CD4-positive, alpha-beta T cell treated with Interleukin-2 at 100 ng/mL for 4 hours (primary cell): ENCODE results near the gene DMTF1.
A peak's percentile ranks its signal among the peaks of the same experiment; 100 is the strongest.

Source experiments
- DNase-seq: peaks from one replicate; pipeline ENCODE4 v3.0.0-alpha.2; 2020; ENCODE audit warnings: low spot score

Gene DMTF1

DNA sequence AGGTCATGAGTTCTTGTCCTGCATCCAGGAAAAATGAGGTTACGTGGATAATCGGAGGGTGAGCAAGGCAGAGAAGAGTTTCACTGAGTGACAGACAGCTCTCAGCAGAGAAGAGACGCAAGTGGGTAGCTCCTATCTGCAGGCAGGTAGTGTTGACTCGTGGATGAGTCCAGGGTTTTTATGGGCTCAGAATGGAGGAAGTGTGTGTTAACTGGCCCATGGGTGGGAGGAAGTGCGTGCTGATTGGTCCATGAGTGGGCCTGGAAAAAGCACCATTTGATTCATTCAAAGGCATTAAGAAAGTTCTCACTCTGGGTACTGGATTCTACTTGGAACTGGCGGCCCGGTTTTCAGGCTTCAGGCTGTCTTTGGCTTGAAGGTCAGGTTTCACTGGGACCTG, 4.8 kb upstream of the DMTF1 start:
- no peak for DNase-seq

GRCh38 chr7:87148332-87148955, 3.8 kb upstream of the DMTF1 start:
- peak; percentile 26 for DNase-seq

DNA sequence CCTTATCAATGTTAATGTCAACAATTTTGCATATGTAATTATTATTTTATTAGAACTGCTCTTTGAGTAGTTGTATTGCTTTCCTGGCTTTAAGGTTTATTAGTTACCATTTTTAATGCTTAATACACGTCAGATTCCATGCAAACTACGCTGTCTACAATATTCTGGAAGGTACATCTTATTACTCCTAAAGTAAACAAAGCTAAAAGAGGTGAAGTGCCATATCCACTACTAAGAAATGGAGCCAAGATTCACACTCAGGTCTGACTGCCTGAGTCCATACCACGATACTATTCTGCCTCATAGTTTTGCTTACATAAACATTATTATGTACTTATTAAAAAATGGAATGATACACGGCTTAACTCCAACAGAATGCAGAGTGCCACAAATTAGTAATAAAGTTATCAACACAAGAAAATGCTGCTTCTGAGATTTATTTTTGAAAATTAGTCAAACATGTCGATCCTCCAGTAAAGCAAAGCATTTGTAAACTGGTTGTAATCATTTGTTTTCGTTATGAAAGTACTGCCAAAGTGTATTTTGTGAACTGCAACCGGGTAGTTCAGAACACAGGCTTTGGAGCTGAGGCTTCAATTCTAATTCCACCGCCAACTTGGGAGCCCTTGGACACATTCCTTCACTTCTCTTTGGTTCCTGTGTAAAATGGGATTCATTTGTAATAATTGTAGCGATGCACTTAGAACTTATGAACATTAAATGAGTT, 1.1 kb upstream of the DMTF1 start:
- DNase-seq: no peak

DNA sequence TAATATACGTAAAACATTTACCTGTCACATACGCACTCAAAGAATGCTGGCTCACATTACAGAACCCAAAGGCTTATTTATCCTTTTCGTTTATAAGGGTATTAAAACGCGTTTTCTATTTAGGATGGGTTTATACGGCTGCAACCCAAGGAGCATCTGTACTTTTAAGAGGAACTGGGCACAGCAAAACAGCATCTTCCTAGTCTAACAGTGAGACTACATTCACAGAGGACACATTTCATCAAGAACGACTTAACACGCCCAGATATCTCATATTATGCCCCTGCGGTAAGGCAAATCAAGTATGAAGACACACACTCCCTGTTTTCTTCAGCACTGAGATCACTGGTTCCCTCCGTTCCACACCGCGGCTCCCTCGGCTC, 533 bp upstream of the DMTF1 start:
- no peak for DNase-seq

DNA sequence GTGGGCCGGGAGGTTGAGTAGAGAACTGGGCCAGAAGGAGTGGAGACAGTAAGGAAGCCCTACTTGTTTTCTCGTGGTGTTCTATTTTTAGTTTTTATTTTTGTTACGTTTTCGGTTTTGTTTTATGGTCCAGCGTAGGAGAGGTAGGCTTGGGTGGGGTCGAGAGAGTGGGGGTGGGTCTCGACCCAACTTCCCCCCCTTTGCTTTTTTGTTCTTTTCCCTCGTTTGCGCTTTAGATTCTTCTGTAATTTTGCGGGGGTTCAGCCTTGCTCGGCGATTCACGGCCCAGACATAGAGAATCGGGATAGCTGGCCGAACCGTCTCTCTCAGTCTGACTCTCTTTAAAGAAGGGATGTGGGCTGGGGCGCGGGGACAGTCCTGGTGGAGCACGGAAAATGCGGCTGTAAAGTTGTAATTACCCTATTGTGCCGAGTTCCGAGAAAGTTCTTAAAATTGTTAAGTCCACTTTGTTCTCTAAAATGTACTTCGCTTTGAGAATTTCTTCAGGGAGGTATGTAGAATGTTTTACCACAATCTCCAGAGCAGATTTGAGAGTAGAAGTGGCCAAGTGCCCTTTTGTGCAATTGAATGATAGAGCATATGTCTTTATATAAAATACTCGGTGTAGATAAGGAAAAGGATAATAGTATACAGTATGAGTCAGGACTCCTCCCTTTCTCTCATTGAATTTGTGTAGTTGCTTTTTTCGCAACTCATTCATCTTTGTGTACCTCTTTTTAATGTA, 816 bp downstream of the DMTF1 start:
- peak; percentile 21 for DNase-seq

- DNase-seq: no peak
Measured at GRCh38 chr7:87154166-87154565, 1.9 kb downstream of the DMTF1 start.

DNA sequence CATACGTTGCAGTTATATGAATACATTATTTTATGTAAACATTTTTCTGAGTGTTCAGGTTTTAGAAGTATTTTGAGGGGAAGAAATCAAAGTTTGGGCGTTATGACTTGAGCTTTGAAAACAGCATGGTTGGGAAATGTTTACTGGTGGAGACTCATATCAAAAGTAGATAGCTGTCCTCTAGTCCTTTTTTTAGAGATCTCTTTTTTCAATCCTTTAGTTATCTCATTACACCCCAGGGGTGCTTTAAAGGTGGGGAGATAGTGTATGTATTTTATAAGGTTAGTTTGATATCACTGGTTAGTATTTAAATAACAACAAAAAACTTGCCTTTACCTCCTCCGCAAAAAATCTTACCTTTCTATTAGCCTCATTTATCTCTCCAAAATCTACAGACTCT, 2.3 kb downstream of the DMTF1 start:
- DNase-seq: no peak

- DNase-seq: no peak
Measured at GRCh38 chr7:87155788-87156187, 3.5 kb downstream of the DMTF1 start.

DNA sequence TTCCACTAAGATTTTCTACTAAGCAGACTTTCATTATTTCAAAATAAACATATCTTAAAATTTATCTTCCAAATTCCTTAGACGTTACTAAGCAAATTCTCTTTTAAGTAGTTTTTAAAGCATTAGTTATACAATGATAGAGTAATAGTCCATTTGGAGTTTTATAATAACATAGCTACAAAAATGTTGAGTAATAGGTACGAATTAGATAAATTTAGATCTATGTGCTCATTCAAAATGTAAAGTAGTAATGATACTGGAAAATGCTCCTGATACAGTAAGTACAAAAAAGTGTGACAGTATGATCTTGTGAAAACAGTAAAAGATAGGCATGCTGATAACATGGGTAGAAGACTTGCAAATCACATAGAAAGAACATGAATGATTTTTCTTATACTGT, 4.5 kb downstream of the DMTF1 start:
- no peak for DNase-seq

DNA sequence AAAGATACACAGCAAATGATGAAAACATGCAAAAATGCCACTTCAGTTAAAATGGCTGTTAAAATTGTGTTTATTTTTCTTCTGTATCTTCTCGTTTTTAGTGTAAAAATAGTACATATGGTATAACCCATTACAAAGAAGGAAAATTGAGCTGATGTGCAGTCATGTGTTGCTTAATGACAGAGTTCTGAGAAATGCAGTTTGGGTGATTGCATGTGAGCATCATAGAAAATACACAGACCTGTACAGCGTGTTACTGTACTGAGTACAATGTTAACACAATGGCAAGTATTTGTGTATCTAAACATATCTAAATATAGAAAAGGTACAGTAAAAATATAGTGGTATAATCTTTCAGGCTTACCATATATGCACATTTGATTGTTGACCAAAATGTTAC, 7.3 kb downstream of the DMTF1 start:
- no peak for DNase-seq

DNA sequence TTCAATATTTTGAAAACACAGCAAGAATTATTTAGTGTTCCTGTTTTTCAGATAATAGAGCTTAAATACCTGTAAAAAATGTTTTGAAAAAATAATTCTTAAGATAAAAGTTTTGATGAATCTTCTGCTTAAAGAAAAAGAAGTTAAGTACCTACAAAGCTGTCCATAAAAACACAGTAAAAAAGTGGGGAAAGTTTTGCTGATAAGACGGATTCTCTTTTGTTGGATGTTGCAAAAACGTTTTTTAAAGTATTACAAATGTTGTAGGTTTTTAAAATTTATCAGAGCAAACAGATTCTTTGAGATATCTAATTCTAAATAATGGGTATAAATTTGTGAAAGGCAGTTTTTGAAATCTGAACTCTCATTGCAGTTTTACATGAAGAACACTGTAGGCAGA, 12.2 kb downstream of the DMTF1 start:
- no peak for DNase-seq

DNA sequence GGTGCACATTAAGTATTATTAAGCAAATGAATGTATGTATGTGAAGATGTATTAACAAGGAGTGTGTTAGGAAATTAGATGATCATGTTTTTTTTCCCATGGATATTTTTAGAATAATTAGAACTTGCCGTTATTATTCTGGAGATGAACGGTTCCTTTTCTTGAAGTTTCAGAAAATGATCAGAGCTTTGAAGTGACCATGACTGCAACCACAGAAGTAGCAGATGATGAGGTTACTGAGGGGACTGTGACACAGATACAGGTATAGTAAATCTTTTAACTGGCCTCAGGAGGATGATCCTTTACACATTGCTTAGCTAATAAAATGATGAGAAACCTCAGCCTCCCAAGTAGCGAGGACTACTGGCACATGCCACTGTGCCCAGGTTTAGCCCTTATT, 18.6 kb downstream of the DMTF1 start:
- DNase-seq: no peak

GRCh38 chr7:87171282-87171934, 19.2 kb downstream of the DMTF1 start:
- DNase-seq: no peak

DNA sequence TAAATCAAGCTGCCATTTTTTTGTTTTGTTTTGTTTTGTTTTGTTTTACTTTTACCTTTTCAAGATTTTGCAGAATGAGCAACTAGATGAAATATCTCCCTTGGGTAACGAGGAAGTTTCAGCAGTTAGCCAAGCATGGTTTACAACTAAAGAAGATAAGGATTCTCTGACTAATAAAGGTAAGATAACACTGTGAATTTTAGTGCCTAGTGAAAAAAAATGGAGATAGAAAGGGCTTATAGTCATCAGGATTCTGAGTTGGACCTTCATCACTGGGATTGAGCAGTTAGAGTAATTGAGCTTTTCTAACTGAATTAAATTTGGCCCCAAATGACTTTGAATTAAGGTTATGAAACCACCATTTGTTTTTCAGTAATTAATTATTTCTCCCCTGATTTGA, 21.2 kb downstream of the DMTF1 start:
- no peak for DNase-seq

GRCh38 chr7:87178320-87178719, 26.1 kb downstream of the DMTF1 start:
- DNase-seq: no peak

GRCh38 chr7:87179180-87179579, 26.9 kb downstream of the DMTF1 start:
- DNase-seq: no peak

DNA sequence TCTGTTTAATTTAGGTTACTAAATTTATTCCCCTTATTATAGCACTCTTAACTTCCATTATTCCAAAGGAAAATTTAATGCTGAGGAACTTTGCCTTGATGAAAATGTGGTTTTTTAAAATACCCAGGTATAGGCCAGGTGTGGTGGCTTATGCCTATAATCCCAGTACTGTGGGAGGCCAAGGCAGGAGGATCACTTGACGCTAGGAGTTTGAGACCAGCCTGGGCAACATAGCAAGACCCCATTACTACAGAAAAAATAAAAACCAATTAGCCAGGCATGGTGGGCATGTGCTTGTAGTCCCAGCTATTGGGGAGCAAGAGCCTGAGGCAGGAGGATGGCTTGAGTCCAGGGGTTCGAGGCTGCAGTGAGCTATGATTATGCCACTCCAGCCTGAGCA, 34.9 kb downstream of the DMTF1 start:
- no peak for DNase-seq

DNA sequence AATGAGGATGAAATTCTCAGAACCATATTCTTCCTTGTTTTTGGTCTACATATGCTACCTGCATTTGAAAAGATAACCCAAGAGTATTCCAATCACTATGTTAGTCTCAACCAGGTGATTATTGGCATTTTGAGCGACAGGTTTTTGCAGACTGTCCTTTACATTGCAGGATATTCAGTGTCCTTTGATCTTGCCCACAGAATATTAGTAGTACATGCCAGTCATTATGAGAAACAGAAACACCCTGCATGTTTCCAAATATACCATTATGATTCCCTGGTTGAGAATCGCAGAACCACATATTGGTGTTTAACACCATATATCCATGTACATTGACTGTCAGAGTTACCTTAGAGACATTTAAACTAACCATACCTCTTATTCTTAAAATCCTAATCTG, 36.7 kb downstream of the DMTF1 start:
- DNase-seq: no peak

GRCh38 chr7:87190783-87191182, 38.5 kb downstream of the DMTF1 start:
- DNase-seq: no peak

DNA sequence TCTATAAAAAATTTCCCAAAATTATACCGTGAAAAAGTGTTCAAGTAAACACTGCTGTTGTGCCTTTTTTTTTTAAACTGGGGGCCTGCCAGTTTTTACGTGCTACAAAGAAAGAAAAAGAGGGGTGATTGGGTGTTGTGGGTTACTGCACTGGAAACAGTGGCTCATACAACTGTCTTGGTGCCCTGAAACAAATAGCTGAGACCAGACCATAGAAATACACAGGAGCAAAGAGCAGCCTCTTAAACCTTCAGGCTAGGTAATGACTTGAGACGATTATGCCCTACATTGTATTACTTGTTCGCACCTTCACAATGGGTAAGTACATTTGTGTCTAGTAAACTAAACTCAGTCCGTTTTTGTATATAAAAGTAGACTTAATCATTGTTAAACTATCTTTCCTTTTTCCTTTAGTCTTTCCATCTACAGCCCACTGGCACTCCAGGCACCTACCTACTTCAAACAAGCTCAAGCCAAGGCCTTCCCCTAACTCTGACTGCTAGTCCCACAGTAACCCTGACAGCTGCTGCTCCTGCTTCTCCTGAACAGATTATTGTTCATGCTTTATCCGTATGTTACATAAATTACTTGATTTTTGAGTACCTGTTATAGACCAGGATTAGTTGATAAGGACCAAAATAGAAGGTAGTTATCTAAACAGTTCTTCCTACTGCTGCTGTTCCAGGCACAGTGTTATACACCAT, 40.7 kb downstream of the DMTF1 start:
- no peak for DNase-seq

- DNase-seq: no peak
Measured at GRCh38 chr7:87193912-87194311, 41.7 kb downstream of the DMTF1 start.

GRCh38 chr7:87199241-87199640, 47.0 kb downstream of the DMTF1 start:
- DNase-seq: no peak
